Endothelial cell of umbilical vein (primary cell): Measurements from ENCODE around the gene ANKRD34A. TPM values are rescaled to one million over a fixed set of nuclear protein-coding genes. Genes with fewer than 3 reads are reported as not detected.

ENCODE experiments used
- polyA plus RNA-seq, 4 experiments: library from polyadenylated mRNA; depleted of rRNA in 3 of 4; stranded (reverse) in 3 of 4; unstranded in 1 of 4; fragments of >200 nt; gene quantifications; 2 replicates each; pipeline versions ENCODE4 v1.2.1 to v1.2.3, GENCODE V29; 2011 to 2012; ENCODE audit warnings: missing spikeins in 1 of 4
- total RNA-seq: library from RNA; stranded (reverse); gene quantifications from 2 replicates; pipeline ENCODE4 v1.2.3, GENCODE V29; 2021

ANKRD34A gene
- total and polyA plus RNA-seq, 2 donors (not counting 3 experiments of a cell fraction or from before 2014, with no cell fraction given), result 0.24 to 0.43 TPM

Other genes with a start within 250 kb of the ANKRD34A start
- not detected in 2 replicates for gene CD160, start 245.1 kb downstream of the ANKRD34A start, total RNA-seq
- not detected in 2 replicates for gene CD160, start 245.1 kb downstream of the ANKRD34A start, polyA plus RNA-seq
- 17.3 and 20.5 TPM in 2 replicates for gene RNF115, start 140.5 kb downstream of the ANKRD34A start, total RNA-seq
- gene RNF115, start 140.5 kb downstream of the ANKRD34A start, polyA plus RNA-seq, result 6.4 and 7.6 TPM in 2 replicates
- gene POLR3C, start 140.4 kb downstream of the ANKRD34A start, total RNA-seq, result 30.4 and 31.0 TPM in 2 replicates
- gene POLR3C, start 140.4 kb downstream of the ANKRD34A start, polyA plus RNA-seq, result 28.4 and 29.5 TPM in 2 replicates
- gene NUDT17, start 118.9 kb downstream of the ANKRD34A start, total RNA-seq, result 3.6 and 5.1 TPM in 2 replicates
- 9.0 TPM in 2 replicates for gene NUDT17, start 118.9 kb downstream of the ANKRD34A start, polyA plus RNA-seq
- gene PIAS3, start 105.5 kb downstream of the ANKRD34A start, total RNA-seq, result 50.1 and 53.3 TPM in 2 replicates
- gene PIAS3, start 105.5 kb downstream of the ANKRD34A start, polyA plus RNA-seq, result 69.9 and 71.8 TPM in 2 replicates
- 0.14 and 0.20 TPM in 2 replicates for gene ANKRD35, start 78.7 kb downstream of the ANKRD34A start, total RNA-seq
- gene ANKRD35, start 78.7 kb downstream of the ANKRD34A start, polyA plus RNA-seq, result 0.10 and 0.15 TPM in 2 replicates
- 39.8 and 58.6 TPM in 2 replicates for gene ITGA10, start 54.5 kb downstream of the ANKRD34A start, total RNA-seq
- gene ITGA10, start 54.5 kb downstream of the ANKRD34A start, polyA plus RNA-seq, result 16.9 and 20.6 TPM in 2 replicates
- 29.0 and 30.5 TPM in 2 replicates for gene PEX11B, start 45.9 kb downstream of the ANKRD34A start, total RNA-seq
- gene PEX11B, start 45.9 kb downstream of the ANKRD34A start, polyA plus RNA-seq, result 39.7 and 42.5 TPM in 2 replicates
- gene RBM8A, start 37.1 kb downstream of the ANKRD34A start, total RNA-seq, result 194 and 200 TPM in 2 replicates
- 101 and 192 TPM in 2 replicates for gene RBM8A, start 37.1 kb downstream of the ANKRD34A start, polyA plus RNA-seq
- gene LIX1L, start 6.6 kb downstream of the ANKRD34A start, total RNA-seq, result 54.9 and 55.6 TPM in 2 replicates
- gene LIX1L, start 6.6 kb downstream of the ANKRD34A start, polyA plus RNA-seq, result 48.4 and 56.4 TPM in 2 replicates
- 15.3 and 18.8 TPM in 2 replicates for gene POLR3GL, start 115 bp upstream of the ANKRD34A start, total RNA-seq
- gene POLR3GL, start 115 bp upstream of the ANKRD34A start, polyA plus RNA-seq, result 10.6 and 12.4 TPM in 2 replicates
- gene TXNIP, start 32.0 kb upstream of the ANKRD34A start, total RNA-seq, result 7.6 and 9.1 TPM in 2 replicates
- 21.8 and 31.3 TPM in 2 replicates for gene TXNIP, start 32.0 kb upstream of the ANKRD34A start, polyA plus RNA-seq
- gene HJV, start 57.2 kb upstream of the ANKRD34A start, total RNA-seq, result not detected in 2 replicates
- not detected in 2 replicates for gene HJV, start 57.2 kb upstream of the ANKRD34A start, polyA plus RNA-seq
- 1.8 TPM in 2 replicates for gene NBPF10, start 180.2 kb upstream of the ANKRD34A start, total RNA-seq
- 0.57 and 0.61 TPM in 2 replicates for gene NBPF10, start 180.2 kb upstream of the ANKRD34A start, polyA plus RNA-seq